Stimulated activated CD8-positive, alpha-beta memory T cell treated with anti-CD3 and anti-CD28 coated beads, Interleukin-12 subunit alpha, Interleukin-12 subunit beta, amount 100 ng/mL, for 24 hours (primary cell): ENCODE measurements around the gene CERK.
"Not testable (repeated sequence)": the region's sequence is repeated elsewhere in the genome, so short reads cannot be mapped to it uniquely, and the experiment has no call there.

Experiments
- DNase-seq: peaks from one replicate; pipeline ENCODE4 v3.0.0-alpha.2; 2020; ENCODE audit errors: extremely low read depth

Gene CERK

GRCh38 chr22:46648225-46648820 is 89.7 kb downstream of the CERK start:
- not testable (repeated sequence) for DNase-seq

DNA sequence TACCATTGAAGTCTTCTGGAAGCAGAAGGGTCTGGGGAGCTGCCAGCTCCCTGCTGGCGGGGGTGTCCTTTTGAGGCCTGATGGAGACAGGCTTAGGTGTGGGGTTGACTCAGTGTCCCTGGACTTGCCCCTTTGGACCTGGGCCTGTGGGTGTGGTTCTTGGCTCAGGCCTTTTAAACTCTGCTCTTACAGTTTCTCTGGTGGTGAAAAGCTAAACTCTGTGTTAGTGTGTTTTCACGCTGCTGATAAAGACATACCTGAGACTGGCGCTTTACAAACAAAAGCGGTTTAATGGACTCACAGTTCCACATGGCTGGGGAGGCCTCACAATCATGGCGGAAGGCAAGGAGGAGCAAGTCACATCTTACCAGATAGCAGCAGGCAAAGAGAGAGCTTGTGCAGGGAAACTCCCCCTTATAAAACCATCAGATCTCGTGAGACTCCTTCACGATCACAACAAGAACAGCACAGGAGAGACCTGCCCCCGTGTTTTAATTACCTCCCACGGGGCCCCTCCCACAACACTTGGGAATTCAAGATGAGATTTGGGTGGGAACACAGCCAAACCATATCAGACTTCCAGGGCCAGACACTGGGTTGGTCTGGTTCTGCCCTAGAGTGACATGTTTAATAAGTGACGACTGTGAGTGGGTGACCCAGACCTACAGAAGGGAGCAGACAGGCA is 91.4 kb downstream of the CERK start:
- no peak for DNase-seq

DNA sequence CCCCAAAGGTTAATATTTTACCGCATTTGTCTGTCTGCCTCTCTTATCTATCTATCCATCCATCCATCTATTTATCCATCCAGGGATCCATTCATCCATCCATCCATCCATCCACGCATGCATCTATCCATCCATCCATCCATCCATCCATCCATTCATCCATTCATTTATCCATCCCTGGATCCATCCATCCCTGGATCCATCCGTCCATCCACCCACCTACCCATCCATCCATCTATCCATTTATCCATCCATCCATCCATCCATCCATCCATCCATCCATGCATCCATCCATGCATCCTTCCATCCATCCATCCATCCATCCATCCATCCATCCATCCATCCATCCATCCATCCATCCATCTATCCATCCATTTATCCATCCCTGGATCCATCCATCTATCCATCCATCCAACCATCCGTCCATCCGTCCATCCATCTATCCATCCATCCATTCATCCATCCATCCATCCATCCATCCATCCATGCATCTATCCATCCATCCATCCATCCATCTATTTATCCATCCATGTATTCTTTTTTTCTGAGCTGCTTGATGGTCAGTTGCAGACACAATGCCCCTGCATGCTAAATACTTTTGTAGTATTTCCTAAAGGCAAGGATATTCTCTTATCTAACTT is 95.1 kb downstream of the CERK start:
- DNase-seq = not testable (repeated sequence)

- no peak for DNase-seq
Measured at GRCh38 chr22:46641811-46642266, 96.2 kb downstream of the CERK start.

DNA sequence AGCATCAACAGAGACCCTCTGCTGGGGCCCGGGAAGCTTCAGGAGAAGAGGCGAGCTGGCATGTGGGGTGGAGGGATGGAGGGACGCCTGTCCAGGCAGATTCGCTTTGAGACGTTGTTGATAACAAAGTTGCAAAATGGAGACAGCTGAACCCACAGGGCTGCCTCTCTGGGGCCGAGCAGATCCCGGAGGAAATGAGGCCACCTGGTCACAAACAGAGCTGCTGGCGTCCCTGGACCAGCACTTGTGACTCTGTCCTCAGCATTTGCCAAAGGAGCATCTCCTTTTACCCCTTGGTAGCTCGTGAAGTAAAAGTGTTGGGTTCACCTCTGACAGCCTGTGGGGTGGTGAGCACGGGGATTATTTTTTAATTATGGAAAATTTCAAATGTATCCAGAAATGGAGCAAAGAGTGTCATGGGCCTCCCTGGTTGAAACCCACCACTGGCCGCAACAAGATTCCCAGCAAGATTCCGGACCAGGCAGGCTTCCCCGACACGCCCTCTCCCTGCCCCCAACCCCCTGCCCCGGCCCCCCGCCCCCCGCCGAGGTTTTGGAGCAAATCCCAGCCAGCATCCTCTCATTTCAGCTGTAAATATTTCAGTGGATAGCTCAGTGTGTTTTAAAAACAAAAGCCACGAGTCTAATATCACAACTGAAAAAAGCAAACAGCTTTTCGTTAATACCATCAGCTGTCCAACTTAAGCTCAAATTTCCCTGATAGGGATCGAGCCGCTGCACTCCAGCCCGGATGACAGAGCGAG is 97.6 kb downstream of the CERK start:
- no peak for DNase-seq

GRCh38 chr22:46639843-46640242 is 98.2 kb downstream of the CERK start:
- no peak for DNase-seq

- DNase-seq = no peak
Measured at GRCh38 chr22:46638601-46639431, 99.2 kb downstream of the CERK start.

DNA sequence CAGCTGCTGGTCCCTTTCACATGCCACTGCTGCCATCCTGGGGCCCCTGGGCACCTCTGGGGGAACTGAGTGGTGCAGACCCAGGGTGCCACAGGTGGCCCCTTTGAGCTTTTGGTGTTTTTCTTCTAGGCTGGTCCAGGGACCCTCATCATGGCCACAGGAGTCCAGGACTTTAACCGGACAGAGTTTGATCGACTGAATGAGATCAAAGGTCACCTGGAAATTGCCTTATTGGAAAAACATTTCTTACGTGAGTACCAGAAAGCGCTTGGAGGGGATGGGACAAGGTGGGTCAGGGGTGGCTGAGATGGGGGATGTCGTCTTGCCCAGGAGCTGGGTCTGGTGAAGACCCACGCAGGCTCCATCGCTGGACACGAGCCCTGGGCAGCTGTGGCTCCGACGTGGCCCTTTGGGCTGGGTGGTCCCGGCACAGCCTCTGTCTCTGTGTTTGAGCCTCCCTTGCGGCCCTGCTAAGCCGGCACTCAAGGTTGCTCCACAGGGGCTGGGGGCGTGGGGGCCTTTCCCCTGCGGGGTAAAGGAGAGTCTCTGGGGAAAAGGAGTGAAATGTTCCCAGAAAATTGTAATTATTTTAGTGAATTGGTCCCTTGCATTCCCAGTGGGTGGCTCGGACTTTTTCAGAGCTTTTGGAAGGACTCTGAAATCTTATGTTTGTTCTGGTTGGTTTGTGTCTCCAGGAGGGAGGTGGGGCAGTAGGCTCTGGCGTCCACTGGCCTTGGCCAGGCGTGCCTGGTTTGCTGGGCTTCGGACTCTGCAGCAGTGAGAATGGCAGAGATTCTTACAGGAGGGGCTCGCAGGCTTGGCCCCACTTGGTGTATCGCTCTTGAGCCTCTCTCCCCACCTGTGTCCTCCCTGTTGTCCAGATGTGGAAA is 100.1 kb downstream of the CERK start:
- no peak for DNase-seq

DNA sequence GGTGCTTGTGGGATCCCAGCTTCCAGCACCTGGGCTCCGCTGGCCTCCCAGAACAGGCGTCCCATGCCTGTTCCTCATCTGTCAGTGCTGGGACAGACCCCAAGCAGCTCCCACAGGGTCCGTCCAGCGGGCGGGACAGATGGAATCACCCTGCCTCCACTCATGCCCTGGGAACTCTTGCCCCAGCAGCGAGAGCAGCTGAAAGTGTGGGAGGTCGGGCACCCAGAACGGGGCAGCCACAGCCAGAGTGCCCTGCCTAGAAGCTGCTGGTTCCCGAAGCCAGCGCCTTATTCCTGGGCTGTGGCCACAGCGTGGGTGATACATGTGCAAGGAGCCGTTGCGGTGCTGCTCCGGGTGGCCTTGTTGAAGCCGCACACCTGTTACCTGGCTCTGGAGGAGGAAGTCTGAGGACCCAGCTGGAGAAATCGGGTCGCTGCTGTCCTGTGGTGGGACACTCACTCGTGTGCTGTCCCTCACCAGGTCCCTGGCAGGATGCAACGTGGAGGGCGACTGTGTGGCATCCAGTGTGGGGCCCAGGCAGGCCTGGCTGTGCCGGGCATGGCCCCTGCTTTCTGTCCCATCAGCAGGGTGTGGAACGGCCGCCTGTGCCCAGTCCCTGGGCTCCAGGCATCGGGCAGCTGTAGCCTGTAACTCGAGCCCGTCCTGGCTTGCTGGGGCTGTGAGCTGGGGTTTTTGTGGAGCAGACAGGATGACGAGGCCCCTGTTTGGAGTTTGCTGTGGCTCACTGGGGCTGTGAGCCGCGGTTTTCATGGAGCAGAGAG is 101.6 kb downstream of the CERK start:
- no peak for DNase-seq

- DNase-seq = no peak
Measured at GRCh38 chr22:46635756-46636155, 102.3 kb downstream of the CERK start.

- DNase-seq = not testable (repeated sequence)
Measured at GRCh38 chr22:46634973-46635685, 102.9 kb downstream of the CERK start.
